Large intestine (tissue), 12 donors: ENCODE data around the gene CATSPER1. TPM values are rescaled to one million over a fixed set of nuclear protein-coding genes. Genes with fewer than 3 reads are reported as not detected.

ENCODE experiments used
- DNase-seq, 2 donors: peaks; one replicate each; pipeline versions ENCODE4 v3.0.0 to v3.0.0-alpha.2; 2013
- H3K27ac ChIP-seq: one replicate; pipeline ENCODE4 v1.5.1; 2013; ENCODE audit warnings: low read length
- H3K27me3 ChIP-seq: 2 replicates; pipeline ENCODE4 v1.6.1; 2013; ENCODE audit warnings: low read length; ENCODE audit not compliant: control insufficient read depth, insufficient read depth
- H3K36me3 ChIP-seq: 2 replicates; pipeline ENCODE4 v1.6.1; 2013; ENCODE audit warnings: low read length; ENCODE audit not compliant: control insufficient read depth, insufficient read depth
- H3K4me1 ChIP-seq: one replicate; pipeline ENCODE4 v1.6.1; 2013; ENCODE audit warnings: low read length; ENCODE audit not compliant: control insufficient read depth, insufficient read depth
- H3K4me3 ChIP-seq: one replicate; pipeline ENCODE4 v1.5.1; 2013; ENCODE audit warnings: low read length
- H3K9me3 ChIP-seq: one replicate; pipeline ENCODE4 v1.6.1; 2013; ENCODE audit warnings: mild to moderate bottlenecking, low read depth, low read length, moderate library complexity; ENCODE audit not compliant: control insufficient read depth
- WGBS: methylation state at CpG from one replicate; pipeline ENCODE4 v1.1.5; 2013; ENCODE audit warnings: low lambda C conversion rate; ENCODE audit not compliant: insufficient coverage; 5-methylcytosine and 5-hydroxymethylcytosine counted together
- long read RNA-seq, 11 donors: transcript quantifications; one replicate each; lab custom pipeline, GENCODE V29; 2026
- polyA plus RNA-seq: library from polyadenylated mRNA; unstranded; fragments of 120-200 nt; gene quantifications from one replicate; pipeline ENCODE4 v1.2.1, GENCODE V29; 2013

The CATSPER1 gene
- polyA plus RNA-seq: not detected
- long read RNA-seq, donor 1, partial matches to known transcripts: 83 of 114 reads
- long read RNA-seq, donor 1, other reads (novel, unspliced or antisense): 31 of 114 reads
- long read RNA-seq, donor 2: 0 reads
- long read RNA-seq, donor 3: 0 reads
- long read RNA-seq, donor 4: 0 reads
- long read RNA-seq, donor 5: 0 reads
- long read RNA-seq, donor 6: 0 reads
- long read RNA-seq, donor 7: 0 reads
- long read RNA-seq, donor 8: 0 reads
- long read RNA-seq, donor 9, partial matches to known transcripts: 171 of 176 reads
- long read RNA-seq, donor 9, other reads (novel, unspliced or antisense): 5 of 176 reads
- long read RNA-seq, donor 10, partial matches to known transcripts: 253 of 283 reads
- long read RNA-seq, donor 10, other reads (novel, unspliced or antisense): 30 of 283 reads
- long read RNA-seq, donor 11: 0 reads

- no peak for DNase-seq
- no peak within 1 kb of the TSS for H3K27ac ChIP-seq
- WGBS: no CpG with 5 or more reads among the region's 18 CpGs
- H3K4me1 ChIP-seq: peaks cover 5% of the 10 kb centered on the region
- no peaks in the 10 kb centered on the region for H3K9me3 ChIP-seq
- H3K27me3 ChIP-seq: peaks cover 11% of the 10 kb centered on the region
- no peak within 1 kb of the TSS for H3K4me3 ChIP-seq
- no peaks in the 10 kb centered on the region for H3K36me3 ChIP-seq
These were observed at the start of gene CATSPER1 for GRCh38 chr11:66026017-66026529. Gene CATSPER1, minus strand, starts transcription at chr11:66026479. Its CDS starts 100 bp downstream, at chr11:66026379.

GRCh38 chr11:66075273-66075672 lies 49.0 kb upstream of the CATSPER1 start:
- no peak overlapping the region for H3K27ac ChIP-seq
- H3K9me3 ChIP-seq: no peaks in the 10 kb centered on the region
- H3K36me3 ChIP-seq: no peaks in the 10 kb centered on the region
- no peaks in the 10 kb centered on the region for H3K27me3 ChIP-seq
- peaks cover 7% of the 10 kb centered on the region for H3K4me1 ChIP-seq
- DNase-seq: no peak
- no CpG with 5 or more reads among the region's 4 CpGs for WGBS
- H3K4me3 ChIP-seq: no peak overlapping the region

GRCh38 chr11:66073669-66074068 lies 47.4 kb upstream of the CATSPER1 start:
- Histone ChIP-seq H3K36me3 (peaks cover 6% of the 10 kb centered on the region), H3K27me3 (no peaks in the 10 kb centered on the region), H3K4me1 (peaks cover 14% of the 10 kb centered on the region), H3K27ac (no peak overlapping the region), H3K4me3 (no peak overlapping the region), H3K9me3 (no peaks in the 10 kb centered on the region)
- WGBS: no CpG with 5 or more reads among the region's 1 CpG
- DNase-seq: no peak

GRCh38 chr11:66072518-66072917 lies 46.2 kb upstream of the CATSPER1 start:
- H3K27ac ChIP-seq: no peak overlapping the region
- peaks cover 14% of the 10 kb centered on the region for H3K4me1 ChIP-seq

GRCh38 chr11:66072081-66072480 lies 45.8 kb upstream of the CATSPER1 start:
- Histone ChIP-seq H3K4me3 (no peak overlapping the region), H3K27ac (no peak overlapping the region), H3K4me1 (peaks cover 14% of the 10 kb centered on the region), H3K27me3 (no peaks in the 10 kb centered on the region), H3K9me3 (no peaks in the 10 kb centered on the region), H3K36me3 (peaks cover 22% of the 10 kb centered on the region)
- WGBS: no CpG with 5 or more reads among the region's 3 CpGs
- DNase-seq: no peak

More at GRCh38 chr11:66072518-66072917, 46.2 kb upstream of the CATSPER1 start:
- no peaks in the 10 kb centered on the region for H3K27me3 ChIP-seq
- no peak overlapping the region for H3K4me3 ChIP-seq
- no peaks in the 10 kb centered on the region for H3K9me3 ChIP-seq
- peaks cover 18% of the 10 kb centered on the region for H3K36me3 ChIP-seq
- no peak for DNase-seq
- no CpG with 5 or more reads among the region's 8 CpGs for WGBS

- no CpG with 5 or more reads among the region's 2 CpGs for WGBS
- DNase-seq: no peak
These were observed 45.1 kb upstream of the CATSPER1 start for GRCh38 chr11:66071381-66071801.

GRCh38 chr11:66070604-66071380 lies 44.5 kb upstream of the CATSPER1 start:
- peak in 1 of 2 donors; percentile 55 for DNase-seq
- no peaks in the 10 kb centered on the region for H3K9me3 ChIP-seq
- no CpG with 5 or more reads among the region's 60 CpGs for WGBS
- peak overlapping the region; percentile 62 for H3K4me3 ChIP-seq
- H3K27me3 ChIP-seq: no peaks in the 10 kb centered on the region
- peaks cover 35% of the 10 kb centered on the region for H3K36me3 ChIP-seq
- no peak overlapping the region for H3K27ac ChIP-seq
- H3K4me1 ChIP-seq: peaks cover 14% of the 10 kb centered on the region

More at GRCh38 chr11:66071381-66071801, 45.1 kb upstream of the CATSPER1 start:
- Histone ChIP-seq H3K4me3 (peak overlapping the region; percentile 62), H3K9me3 (no peaks in the 10 kb centered on the region), H3K27me3 (no peaks in the 10 kb centered on the region), H3K36me3 (peaks cover 29% of the 10 kb centered on the region), H3K27ac (no peak overlapping the region), H3K4me1 (peaks cover 14% of the 10 kb centered on the region)

GRCh38 chr11:66069715-66070603 lies 43.7 kb upstream of the CATSPER1 start, which contains the start of gene PACS1:
Gene PACS1, plus strand, starts transcription at chr11:66070272. Its CDS starts 215 bp downstream, at chr11:66070487.
- Histone ChIP-seq H3K36me3 (peaks cover 40% of the 10 kb centered on the region), H3K4me3 (peak within 1 kb of the TSS; percentile 62), H3K9me3 (no peaks in the 10 kb centered on the region), H3K4me1 (peaks cover 14% of the 10 kb centered on the region), H3K27me3 (no peaks in the 10 kb centered on the region), H3K27ac (peak within 1 kb of the TSS; percentile 70)
- no CpG with 5 or more reads among the region's 120 CpGs for WGBS
- DNase-seq: peak; percentile 64 to 73

GRCh38 chr11:66068923-66069714 lies 42.8 kb upstream of the CATSPER1 start:
- H3K9me3 ChIP-seq: no peaks in the 10 kb centered on the region
- peaks cover 14% of the 10 kb centered on the region for H3K4me1 ChIP-seq
- H3K36me3 ChIP-seq: peaks cover 46% of the 10 kb centered on the region
- H3K27ac ChIP-seq: peak overlapping the region; percentile 70
- H3K4me3 ChIP-seq: peak overlapping the region; percentile 52
- DNase-seq: peak in 1 of 2 donors; percentile 42
- no peaks in the 10 kb centered on the region for H3K27me3 ChIP-seq
- no CpG with 5 or more reads among the region's 14 CpGs for WGBS
